ENCODE data around the gene KLHL14. TPM values are rescaled to one million over a fixed set of nuclear protein-coding genes. Genes with fewer than 3 reads are reported as not detected.

The KLHL14 gene
- total and polyA plus RNA-seq, 2 of the 13 experiments (the other 11 are each of a cell fraction or from before 2014, with no cell fraction given) = 16.0 to 41.8 TPM

- no peak for TF ChIP-seq CHD4 (IDR thresholded peaks at IDR 0.05; ENCODE audit: borderline replicate concordance, low read length)
- no peak for TF ChIP-seq RBM39 (IDR thresholded peaks at IDR 0.05; ENCODE audit: low read depth, low read length, poor library complexity, severe bottlenecking)
- TF ChIP-seq HNRNPUL1 (IDR thresholded peaks at IDR 0.05; ENCODE audit: low read depth, low read length) = no peak
- TF ChIP-seq ZNF280D (CRISPR knock-in tag; IDR thresholded peaks at IDR 0.05) = 0 out of 2 replicates have a peak, but pooled peaks have one; percentile 48
- TF ChIP-seq NFKB2 (CRISPR knock-in tag; IDR thresholded peaks at IDR 0.05; ENCODE audit: borderline replicate concordance) = no peak
- TF ChIP-seq ZNF850 (CRISPR knock-in tag; conservative IDR thresholded peaks at IDR 0.05) = no peak
- no peak for TF ChIP-seq DDIT3 (CRISPR knock-in tag; IDR thresholded peaks at IDR 0.05)
- TF ChIP-seq ZNF615 (CRISPR knock-in tag; IDR thresholded peaks at IDR 0.05; ENCODE audit: borderline replicate concordance) = no peak
- TF ChIP-seq ZNF607 (CRISPR knock-in tag; IDR thresholded peaks at IDR 0.05; ENCODE audit: borderline replicate concordance) = no peak
- peak; percentile 96 for TF ChIP-seq ZNF460 (CRISPR knock-in tag; IDR thresholded peaks at IDR 0.05; ENCODE audit: borderline replicate concordance)
- no peak for TF ChIP-seq ZBTB46 (CRISPR knock-in tag; IDR thresholded peaks at IDR 0.05; ENCODE audit: borderline replicate concordance)
- no peak for TF ChIP-seq BRF2 (CRISPR knock-in tag; IDR thresholded peaks at IDR 0.05)
- no peak for TF ChIP-seq ZNF841 (CRISPR knock-in tag; IDR thresholded peaks at IDR 0.05; ENCODE audit: borderline replicate concordance)
- no peak for TF ChIP-seq ISL2 (CRISPR knock-in tag; IDR thresholded peaks at IDR 0.05)
- 0 out of 2 replicates have a peak, but pooled peaks have one; percentile 32 for TF ChIP-seq KDM1A (CRISPR knock-in tag; IDR thresholded peaks at IDR 0.05)
Measured at GRCh38 chr18:32805354-32805753, 32.5 kb upstream of the KLHL14 start (continued).

Measured in HepG2 (cell line).